HG03196 (cell line): ENCODE measurements around the gene ARL14EP.

Experiments used
- ATAC-seq: cut with Tn5 transposase; IDR thresholded peaks from one replicate; pipeline ENCODE4 v1.9.1; 2021; ENCODE audit not compliant: unreplicated experiment

The ARL14EP gene

GRCh38 chr11:30322826-30323710 is at the start of gene ARL14EP:
TSS of gene ARL14EP (plus strand) at chr11:30323104. CDS start at chr11:30330949, 7,845 bp downstream.
- peak; percentile 99 for ATAC-seq

- ATAC-seq, result no peak
Observed at GRCh38 chr11:30277176-30277575, 45.7 kb upstream of the ARL14EP start.

- no peak for ATAC-seq
Observed at GRCh38 chr11:30279796-30280195, 43.1 kb upstream of the ARL14EP start.

- no peak for ATAC-seq
Observed at GRCh38 chr11:30281476-30282288, 41.2 kb upstream of the ARL14EP start.

GRCh38 chr11:30282289-30282631 is 40.6 kb upstream of the ARL14EP start:
- peak; percentile 97 for ATAC-seq

GRCh38 chr11:30284836-30285235 is 38.1 kb upstream of the ARL14EP start:
- ATAC-seq, result no peak

GRCh38 chr11:30285416-30286121 is 37.3 kb upstream of the ARL14EP start:
- no peak for ATAC-seq

- no peak for ATAC-seq
Observed at GRCh38 chr11:30291331-30291730, 31.6 kb upstream of the ARL14EP start.

- no peak for ATAC-seq
Observed at GRCh38 chr11:30292545-30292944, 30.4 kb upstream of the ARL14EP start.

- no peak for ATAC-seq
Observed at GRCh38 chr11:30295178-30295885, 27.6 kb upstream of the ARL14EP start.

GRCh38 chr11:30304620-30305019 is 18.3 kb upstream of the ARL14EP start:
- no peak for ATAC-seq

GRCh38 chr11:30310623-30311022 is 12.3 kb upstream of the ARL14EP start:
- ATAC-seq, result peak; percentile 94

GRCh38 chr11:30311189-30311588 is 11.7 kb upstream of the ARL14EP start:
- ATAC-seq, result no peak

- ATAC-seq, result peak; percentile 31
Observed at GRCh38 chr11:30312243-30312642, 10.7 kb upstream of the ARL14EP start.

GRCh38 chr11:30313580-30313979 is 9.3 kb upstream of the ARL14EP start:
- no peak for ATAC-seq

- ATAC-seq, result no peak
Observed at GRCh38 chr11:30314625-30315024, 8.3 kb upstream of the ARL14EP start.

GRCh38 chr11:30316237-30316636 is 6.7 kb upstream of the ARL14EP start:
- no peak for ATAC-seq

- peak; percentile 56 for ATAC-seq
Observed at GRCh38 chr11:30317030-30317429, 5.9 kb upstream of the ARL14EP start.

- ATAC-seq, result no peak
Observed at GRCh38 chr11:30321321-30321720, 1.6 kb upstream of the ARL14EP start.

- ATAC-seq, result no peak
Observed at GRCh38 chr11:30322191-30322590, 713 bp upstream of the ARL14EP start.
